Naive thymus-derived CD8-positive, alpha-beta T cell (primary cell): Measurements from ENCODE around the gene CRIP1. TPM values are rescaled to one million over a fixed set of nuclear protein-coding genes. Genes with fewer than 3 reads are reported as not detected.

Experiments
- ATAC-seq, 2 donors: fragments of 150-1000 bp; cut with Tn5 transposase in 1 of 2; sonication (Bioruptor Pico), chemical (Tn5 transposase) in 1 of 2; 1 replicate in 1 of 2; 2 replicates in 1 of 2; pipeline ENCODE4 v1.10.0; 2021; ENCODE audit warnings: mild to moderate bottlenecking in 2 of 2, moderate library complexity in 2 of 2
- POLR2A ChIA-PET: fragments of 350-600 bp; sonication (Branson Sonifier 250); formaldehyde crosslinking; loops from one replicate; lab custom pipeline; 2021; ENCODE audit warnings: antibody characterized with exemption; lab: Charles Lee
- DNase-seq, 10 donors: peaks; one replicate each; pipeline versions ENCODE4 v3.0.0 to v3.0.0-alpha.2; 2020 to 2022
- H3K27ac Mint-ChIP-seq, 10 donors: one replicate each; pipeline ENCODE4 v1.8.0; 2020 to 2022; ENCODE audit warnings: mild to moderate bottlenecking in 10 of 10, mixed read lengths in 10 of 10, moderate library complexity in 4 of 10, inconsistent platforms in 1 of 10
- H3K27me3 Mint-ChIP-seq, 5 donors: one replicate each; pipeline ENCODE4 v1.8.0; 2021 to 2022; ENCODE audit warnings: mixed read lengths in 5 of 5
- H3K36me3 Mint-ChIP-seq, 3 donors: one replicate each; pipeline ENCODE4 v1.8.0; 2020 to 2022; ENCODE audit warnings: mixed read lengths in 3 of 3, mild to moderate bottlenecking in 2 of 3, inconsistent platforms in 1 of 3
- H3K4me1 Mint-ChIP-seq, 4 donors: one replicate each; pipeline ENCODE4 v1.8.0; 2021 to 2022; ENCODE audit warnings: mixed read lengths in 4 of 4
- H3K4me3 Mint-ChIP-seq, 10 donors: one replicate each; pipeline ENCODE4 v1.8.0; 2020 to 2022; ENCODE audit warnings: mild to moderate bottlenecking in 10 of 10, mixed read lengths in 10 of 10, moderate library complexity in 6 of 10, inconsistent platforms in 1 of 10
- H3K9me3 Mint-ChIP-seq, 9 donors: one replicate each; pipeline ENCODE4 v1.8.0; 2020 to 2022; ENCODE audit warnings: mixed read lengths in 9 of 9, mild to moderate bottlenecking in 3 of 9, inconsistent platforms in 1 of 9, moderate library complexity in 1 of 9
- polyA plus RNA-seq, 3 donors: library from polyadenylated mRNA; unstranded; fragments of 300-500 nt; fragmentation: Illumina TruSeq; gene quantifications; one replicate each; pipeline ENCODE4 v1.2.3, GENCODE V29; 2021
- total RNA-seq, 8 experiments: library from RNA in 2 of 8; stranded (reverse) in 2 of 8; gene quantifications; one replicate each; pipeline ENCODE4 v1.2.3 and lab custom pipeline; 2021 to 2026

Gene CRIP1
- total and polyA plus RNA-seq, 5 experiments from 2014 or later, result 96.5 to 784 (median 342) TPM

DNA sequence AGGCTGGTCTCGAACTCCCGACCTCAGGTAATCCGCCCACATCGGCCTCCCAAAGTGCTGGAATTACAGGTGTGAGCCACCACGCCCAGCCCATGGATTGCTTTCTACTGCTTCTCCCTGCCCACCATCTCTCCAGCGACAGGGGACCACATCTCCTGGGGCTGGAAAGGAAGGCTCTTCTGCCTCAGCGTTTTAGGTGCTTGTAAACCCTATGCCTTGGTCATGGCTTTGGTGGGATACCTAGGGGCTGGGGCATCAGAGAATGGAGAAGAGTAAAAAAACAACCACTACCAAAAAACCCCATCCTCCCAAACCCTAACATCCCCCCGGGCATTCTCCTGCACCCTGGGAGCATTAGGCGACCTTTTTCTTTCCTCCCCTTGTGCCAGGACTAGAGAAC, 38.6 kb downstream of the CRIP1 start:
- Mint-ChIP-seq H3K27ac (peak overlapping the region in 2 of 10 donors; percentile 11 to 29), H3K9me3 (peaks cover 0 to 8% (median 3%) of the 10 kb centered on the region in 9 donors), H3K4me3 (peak overlapping the region in 9 of 10 donors; percentile 54 to 72 (median 57)), H3K36me3 (no peaks in the 10 kb centered on the region), H3K27me3 (peaks cover 1 to 14% (median 8%) of the 10 kb centered on the region in 5 donors), H3K4me1 (peaks cover 5 to 21% (median 18%) of the 10 kb centered on the region in 4 donors)
- ATAC-seq (no peak), DNase-seq (no peak)
- POLR2A ChIA-PET, result no interaction called here

DNA sequence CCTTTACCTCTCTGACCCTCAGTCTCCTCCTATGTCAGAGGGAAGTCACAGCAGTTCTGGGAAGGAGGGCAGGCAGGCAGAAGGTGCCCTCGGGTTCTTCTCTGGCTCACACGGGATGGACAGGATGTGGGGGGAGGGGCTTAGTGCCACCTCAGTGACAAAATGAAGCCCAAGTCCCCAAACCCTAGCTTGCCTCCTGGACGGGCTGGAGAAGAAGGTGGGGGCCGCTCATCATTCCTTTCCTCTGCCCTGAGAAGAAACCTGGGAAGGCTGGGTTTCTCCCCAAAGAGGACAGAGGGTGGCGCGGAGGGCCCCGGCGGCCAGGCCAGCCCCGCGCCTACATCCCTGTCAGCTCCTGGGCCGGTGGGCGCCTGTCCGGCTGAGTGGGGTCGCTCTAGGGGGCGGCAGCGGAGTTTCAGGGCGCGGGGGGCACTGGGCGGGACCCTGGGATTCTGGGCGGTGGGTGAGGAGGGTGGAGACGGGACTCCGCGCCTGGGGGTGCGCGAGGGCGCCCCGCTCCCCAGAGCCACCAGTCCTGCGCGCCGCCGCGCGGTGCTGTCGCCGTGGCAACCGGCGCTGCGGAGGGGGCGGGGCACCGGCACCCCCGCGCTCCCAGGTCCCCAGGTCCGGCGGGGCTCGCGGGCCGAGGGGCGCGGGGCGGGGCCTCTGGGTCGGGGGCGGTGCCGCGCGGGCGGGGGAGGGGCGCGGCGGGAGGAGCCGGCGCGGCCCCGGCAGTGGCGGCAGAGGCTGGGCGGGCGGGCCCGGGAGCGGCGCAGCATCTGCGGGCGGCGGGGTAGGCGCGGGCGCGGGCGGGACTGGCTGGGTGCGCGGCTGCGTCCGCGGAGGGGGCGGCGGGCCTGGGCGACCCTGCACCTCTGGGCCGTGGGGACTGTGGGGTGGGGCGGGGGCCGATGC, 39.4 kb downstream of the CRIP1 start, which contains the start of gene TMEM121:
TSS of gene TMEM121 (plus strand) at position 723 of the 915 bp plus-strand sequence. CDS start 2,252 bp downstream, outside the sequence.
- peak within 1 kb of the TSS in 5 of 10 donors; percentile 29 to 79 (median 67) for H3K27ac Mint-ChIP-seq

DNA sequence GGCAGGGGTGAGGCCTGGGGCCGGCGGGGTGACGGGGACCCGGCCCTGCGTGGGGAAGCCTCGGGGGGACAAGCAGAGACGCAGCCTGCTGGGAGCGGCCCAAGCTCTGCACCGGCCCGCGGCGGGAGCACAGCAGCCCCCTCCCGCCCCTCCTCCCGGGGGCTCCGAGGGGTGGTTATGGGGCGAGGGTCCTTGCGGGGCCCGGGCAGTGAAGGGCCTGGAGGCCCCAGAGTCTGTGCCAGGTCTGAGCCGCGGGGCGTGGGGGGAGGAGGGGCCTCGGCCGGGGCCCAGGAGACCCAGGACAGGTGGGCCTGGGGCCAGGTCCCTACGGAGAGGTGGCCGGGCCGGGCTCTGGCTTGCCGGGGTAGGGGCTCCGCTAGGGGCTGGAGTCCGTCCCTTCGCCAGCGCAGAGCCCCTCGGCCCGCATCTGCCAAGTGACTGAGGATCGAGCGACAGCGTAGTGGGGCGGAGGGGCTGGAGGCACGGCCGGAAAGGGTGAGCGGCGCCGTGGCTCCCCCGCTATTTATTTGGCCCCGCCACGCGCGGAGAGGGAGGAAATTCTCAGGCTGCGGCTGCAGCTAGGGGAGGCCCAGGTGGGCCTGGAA, 40.2 kb downstream of the CRIP1 start:
- Mint-ChIP-seq H3K9me3 (peaks cover 0 to 8% (median 3%) of the 10 kb centered on the region in 9 donors), H3K36me3 (no peaks in the 10 kb centered on the region), H3K4me1 (peaks cover 5 to 28% (median 23%) of the 10 kb centered on the region in 4 donors), H3K27me3 (peaks cover 0 to 14% (median 7%) of the 10 kb centered on the region in 5 donors), H3K4me3 (peak overlapping the region; percentile 61 to 88 (median 79)), H3K27ac (peak overlapping the region in 2 of 10 donors; percentile 73 to 79)
- ATAC-seq, result no peak
- DNase-seq, result peak in 1 of 10 donors; percentile 28
- POLR2A ChIA-PET, result interaction anchor here (2.7 to 5.1 kb wide), 2 partner anchors 36 to 46 kb away, joined by 13 to 31 read pairs; partner anchors contain the start of gene TEDC1

More for the DNA sequence above, 39.4 kb downstream of the CRIP1 start, which contains the start of gene TMEM121:
- peak; percentile 14 to 25 for ATAC-seq
- Mint-ChIP-seq H3K27me3 (peaks cover 0 to 14% (median 7%) of the 10 kb centered on the region in 5 donors), H3K36me3 (no peaks in the 10 kb centered on the region), H3K4me1 (peaks cover 5 to 28% (median 22%) of the 10 kb centered on the region in 4 donors), H3K9me3 (peaks cover 0 to 8% (median 3%) of the 10 kb centered on the region in 9 donors), H3K4me3 (peak within 1 kb of the TSS; percentile 61 to 88 (median 79))
- POLR2A ChIA-PET, result interaction anchor here (5.1 kb wide), 1 partner anchor 35 kb away, joined by 31 read pairs; the partner anchor contains the start of gene TEDC1
- peak in 6 of 10 donors; percentile 19 to 66 (median 34) for DNase-seq

GRCh38 chr14:105527381-105527825, 40.7 kb downstream of the CRIP1 start:
- DNase-seq (no peak), ATAC-seq (no peak)
- Mint-ChIP-seq H3K4me1 (peaks cover 5 to 29% (median 25%) of the 10 kb centered on the region in 4 donors), H3K27me3 (peaks cover 0 to 11% (median 7%) of the 10 kb centered on the region in 5 donors), H3K9me3 (peaks cover 0 to 8% (median 3%) of the 10 kb centered on the region in 9 donors), H3K4me3 (peak overlapping the region; percentile 61 to 88 (median 79)), H3K27ac (peak overlapping the region in 5 of 10 donors; percentile 8 to 79 (median 59)), H3K36me3 (no peaks in the 10 kb centered on the region)
- POLR2A ChIA-PET, result interaction anchor here (2.7 to 5.1 kb wide), 2 partner anchors 36 to 46 kb away, joined by 13 to 31 read pairs; partner anchors contain the start of gene TEDC1

- POLR2A ChIA-PET, result interaction anchor here (0.8 to 5.1 kb wide), 4 partner anchors 9 to 130 kb away, joined by 3 to 31 read pairs (median 8); partner anchors contain the start of gene TEDC1
- Mint-ChIP-seq H3K27me3 (peaks cover 0 to 11% (median 7%) of the 10 kb centered on the region in 5 donors), H3K4me1 (peaks cover 5 to 35% (median 28%) of the 10 kb centered on the region in 4 donors)
These were observed 41.3 kb downstream of the CRIP1 start for GRCh38 chr14:105527826-105528585.

DNA sequence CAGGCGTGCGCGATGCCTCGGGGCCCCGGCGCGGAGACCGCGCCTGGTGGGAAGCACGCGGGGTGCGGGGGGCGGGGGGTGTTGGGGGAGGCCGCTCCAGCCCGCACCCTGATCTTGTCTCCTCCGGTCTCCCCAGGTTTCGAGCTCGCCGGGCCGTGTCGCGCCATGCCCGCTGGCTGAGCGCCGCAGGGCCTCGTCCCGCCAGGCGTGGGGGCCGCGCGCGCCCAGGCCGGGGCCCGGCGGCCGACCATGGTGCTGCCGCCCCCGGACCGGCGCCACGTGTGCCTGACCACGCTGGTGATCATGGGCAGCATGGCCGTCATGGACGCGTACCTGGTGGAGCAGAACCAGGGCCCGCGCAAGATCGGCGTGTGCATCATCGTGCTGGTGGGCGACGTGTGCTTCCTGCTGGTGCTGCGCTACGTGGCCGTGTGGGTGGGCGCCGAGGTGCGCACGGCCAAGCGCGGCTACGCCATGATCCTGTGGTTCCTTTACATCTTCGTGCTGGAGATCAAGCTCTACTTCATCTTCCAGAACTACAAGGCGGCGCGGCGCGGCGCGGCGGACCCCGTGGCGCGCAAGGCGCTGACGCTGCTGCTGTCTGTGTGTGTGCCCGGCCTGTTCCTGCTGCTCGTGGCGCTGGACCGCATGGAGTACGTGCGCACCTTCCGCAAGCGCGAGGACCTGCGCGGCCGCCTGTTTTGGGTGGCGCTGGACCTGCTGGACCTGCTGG, 42.1 kb downstream of the CRIP1 start:
- peaks cover 0 to 8% (median 3%) of the 10 kb centered on the region in 9 donors for H3K9me3 Mint-ChIP-seq
- H3K27me3 Mint-ChIP-seq, result peaks cover 0 to 11% (median 5%) of the 10 kb centered on the region in 5 donors
- H3K27ac Mint-ChIP-seq, result peak overlapping the region in 6 of 10 donors; percentile 19 to 88 (median 60)
- POLR2A ChIA-PET, result interaction anchor here (0.8 to 5.1 kb wide), 4 partner anchors 9 to 131 kb away, joined by 3 to 31 read pairs (median 8); partner anchors contain the start of gene TEDC1
- H3K4me1 Mint-ChIP-seq, result peaks cover 5 to 37% (median 28%) of the 10 kb centered on the region in 4 donors
- no peaks in the 10 kb centered on the region for H3K36me3 Mint-ChIP-seq
- ATAC-seq (peak; percentile 32 to 35), DNase-seq (peak in 6 of 10 donors; percentile 10 to 69 (median 40))
- peak overlapping the region; percentile 72 to 89 (median 84) for H3K4me3 Mint-ChIP-seq

More at GRCh38 chr14:105527826-105528585, 41.3 kb downstream of the CRIP1 start:
- Mint-ChIP-seq H3K27ac (peak overlapping the region in 4 of 10 donors; percentile 8 to 59 (median 35)), H3K4me3 (peak overlapping the region; percentile 59 to 88 (median 76)), H3K36me3 (no peaks in the 10 kb centered on the region), H3K9me3 (peaks cover 0 to 8% (median 3%) of the 10 kb centered on the region in 9 donors)
- ATAC-seq (peak; percentile 70 to 76), DNase-seq (peak; percentile 61 to 85 (median 80))

- peak overlapping the region in 5 of 10 donors; percentile 19 to 88 (median 44) for H3K27ac Mint-ChIP-seq
- H3K4me1 Mint-ChIP-seq, result peaks cover 5 to 39% (median 28%) of the 10 kb centered on the region in 4 donors
- no peaks in the 10 kb centered on the region for H3K36me3 Mint-ChIP-seq
- ATAC-seq, result peak in 1 of 2 donors; percentile 33
- H3K27me3 Mint-ChIP-seq, result peaks cover 0 to 11% (median 5%) of the 10 kb centered on the region in 5 donors
- peaks cover 0 to 5% (median 2%) of the 10 kb centered on the region in 9 donors for H3K9me3 Mint-ChIP-seq
- POLR2A ChIA-PET, result interaction anchor here (2.7 to 5.1 kb wide), 2 partner anchors 38 to 48 kb away, joined by 13 to 31 read pairs; partner anchors contain the start of gene TEDC1
- H3K4me3 Mint-ChIP-seq, result peak overlapping the region; percentile 72 to 89 (median 84)
- peak in 2 of 10 donors; percentile 23 to 43 for DNase-seq
These were observed 42.6 kb downstream of the CRIP1 start for GRCh38 chr14:105529319-105529568.

- POLR2A ChIA-PET, result interaction anchor here (1.3 to 5.1 kb wide), 3 partner anchors 38 to 49 kb away, joined by 3 to 31 read pairs (median 13); partner anchors contain the start of gene TEDC1
- peaks cover 0 to under 1% (median 0%) of the 10 kb centered on the region in 9 donors for H3K9me3 Mint-ChIP-seq
- H3K4me1 Mint-ChIP-seq, result peaks cover 5 to 39% (median 28%) of the 10 kb centered on the region in 4 donors
- ATAC-seq (peak; percentile 9 to 13), DNase-seq (peak in 2 of 10 donors; percentile 21 to 29)
- peak overlapping the region in 5 of 10 donors; percentile 3 to 88 (median 79) for H3K27ac Mint-ChIP-seq
- H3K36me3 Mint-ChIP-seq, result no peaks in the 10 kb centered on the region
- peak overlapping the region; percentile 72 to 89 (median 84) for H3K4me3 Mint-ChIP-seq
- peaks cover 0 to 11% (median 4%) of the 10 kb centered on the region in 5 donors for H3K27me3 Mint-ChIP-seq
These were observed 43.0 kb downstream of the CRIP1 start for GRCh38 chr14:105529569-105530284.

- Mint-ChIP-seq H3K27me3 (peaks cover 0 to 11% (median 4%) of the 10 kb centered on the region in 5 donors), H3K36me3 (no peaks in the 10 kb centered on the region), H3K4me1 (peaks cover 5 to 39% (median 28%) of the 10 kb centered on the region in 4 donors), H3K27ac (peak overlapping the region in 4 of 10 donors; percentile 15 to 82 (median 79)), H3K9me3 (no peaks in the 10 kb centered on the region), H3K4me3 (peak overlapping the region; percentile 26 to 85 (median 63))
- ATAC-seq (peak in 1 of 2 donors; percentile 3), DNase-seq (no peak)
- POLR2A ChIA-PET, result interaction anchor here (1.3 to 5.1 kb wide), 2 partner anchors 39 to 50 kb away, joined by 3 to 31 read pairs; partner anchors contain the start of gene TEDC1
These were observed 43.8 kb downstream of the CRIP1 start for GRCh38 chr14:105530285-105531087.
